ENCODE data around the gene GSS.

GSS gene
- 26.8 to 32.5 (median 29.1) reads per million in 4 donors for total RNA-seq

- DNase-seq, result peak; percentile 91 to 97 (median 95)
Measured at GRCh38 chr20:34955231-34956040, at the start of gene GSS, which contains the start of gene MYH7B. Gene GSS (minus strand): TSS chr20:34955806. CDS start chr20:34951852, 3,954 bp downstream. Gene MYH7B (plus strand): TSS chr20:34955868. CDS start chr20:34978006, 22,138 bp downstream.

GRCh38 chr20:35004749-35005462 is 49.3 kb upstream of the GSS start:
- peak in 1 of 5 donors; percentile 6 for DNase-seq

DNA sequence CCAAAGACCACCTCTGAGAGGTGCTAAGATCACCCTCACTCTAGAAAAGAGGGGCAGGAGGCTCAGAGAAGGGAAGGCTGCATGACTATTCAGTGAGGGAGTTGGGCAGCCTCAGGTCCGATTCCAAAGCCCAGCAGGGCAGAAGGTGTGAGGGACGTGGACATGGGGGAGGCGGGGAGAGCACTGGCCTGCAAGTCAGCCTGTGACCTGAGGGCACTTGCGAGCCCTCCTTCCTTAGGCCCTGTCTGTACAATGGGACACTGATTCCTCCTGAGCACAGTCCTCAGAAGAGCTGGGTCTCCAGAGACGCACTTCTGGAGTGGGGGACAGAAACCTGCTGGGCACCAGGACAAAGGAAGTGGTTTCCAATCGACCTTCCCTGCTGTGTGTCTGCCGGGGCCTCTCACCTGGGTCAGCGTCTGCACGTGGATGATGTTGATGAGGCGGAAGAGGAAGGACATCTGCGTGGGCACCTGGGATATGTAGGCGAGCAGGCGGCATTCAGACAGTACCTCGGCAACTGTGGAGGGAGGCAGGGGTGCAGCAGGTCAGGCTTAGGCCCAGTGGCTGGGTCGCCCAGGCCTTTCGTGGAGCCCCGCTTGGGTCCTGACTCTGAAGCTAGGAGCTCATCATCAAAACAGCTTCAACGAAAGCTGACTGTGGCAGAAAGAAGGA is 48.6 kb upstream of the GSS start:
- DNase-seq, result peak in 1 of 5 donors; percentile 1

DNA sequence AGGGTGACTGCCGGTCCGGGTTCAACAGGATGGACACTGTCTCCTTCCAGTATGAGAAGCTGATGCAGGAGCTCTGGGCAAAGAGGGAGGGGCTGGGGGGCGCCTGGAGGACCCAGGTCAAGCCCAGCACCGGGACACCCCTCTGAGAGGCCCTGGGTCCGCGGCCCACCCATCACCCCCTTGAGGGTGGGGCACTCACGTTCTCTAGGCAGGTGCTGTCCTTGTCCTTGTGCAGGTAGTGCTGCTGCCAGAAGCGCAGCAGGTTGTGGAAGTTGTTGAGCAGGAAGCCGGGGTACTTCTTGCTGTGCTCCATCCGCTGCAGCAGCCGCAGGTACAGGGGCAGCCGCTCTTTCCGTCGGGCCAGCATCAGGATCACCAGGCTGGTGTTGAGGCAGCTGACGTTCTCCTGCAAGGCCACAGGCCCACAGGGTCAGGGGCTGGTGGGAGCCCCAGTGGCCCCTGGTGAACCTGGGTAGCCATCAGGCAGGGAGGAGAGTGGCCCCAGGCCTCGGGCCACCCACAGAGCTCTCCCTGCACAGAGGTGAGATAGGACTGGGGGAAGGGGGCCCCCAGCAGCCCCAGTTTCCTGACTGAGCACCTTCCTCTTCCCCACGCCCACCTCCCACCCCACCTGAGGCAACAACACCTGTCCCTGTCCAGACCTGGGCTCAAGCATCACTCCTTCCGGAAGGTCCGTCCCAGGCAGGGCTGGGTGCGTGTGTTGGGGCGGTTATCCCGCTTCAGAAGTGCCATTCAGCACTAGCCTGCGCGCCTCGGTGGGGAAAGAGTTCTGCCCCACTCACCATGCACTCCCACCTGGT is 47.8 kb upstream of the GSS start:
- peak in 1 of 5 donors; percentile 8 for DNase-seq

- DNase-seq, result no peak
Measured at GRCh38 chr20:35002426-35003210, 47.0 kb upstream of the GSS start.

DNA sequence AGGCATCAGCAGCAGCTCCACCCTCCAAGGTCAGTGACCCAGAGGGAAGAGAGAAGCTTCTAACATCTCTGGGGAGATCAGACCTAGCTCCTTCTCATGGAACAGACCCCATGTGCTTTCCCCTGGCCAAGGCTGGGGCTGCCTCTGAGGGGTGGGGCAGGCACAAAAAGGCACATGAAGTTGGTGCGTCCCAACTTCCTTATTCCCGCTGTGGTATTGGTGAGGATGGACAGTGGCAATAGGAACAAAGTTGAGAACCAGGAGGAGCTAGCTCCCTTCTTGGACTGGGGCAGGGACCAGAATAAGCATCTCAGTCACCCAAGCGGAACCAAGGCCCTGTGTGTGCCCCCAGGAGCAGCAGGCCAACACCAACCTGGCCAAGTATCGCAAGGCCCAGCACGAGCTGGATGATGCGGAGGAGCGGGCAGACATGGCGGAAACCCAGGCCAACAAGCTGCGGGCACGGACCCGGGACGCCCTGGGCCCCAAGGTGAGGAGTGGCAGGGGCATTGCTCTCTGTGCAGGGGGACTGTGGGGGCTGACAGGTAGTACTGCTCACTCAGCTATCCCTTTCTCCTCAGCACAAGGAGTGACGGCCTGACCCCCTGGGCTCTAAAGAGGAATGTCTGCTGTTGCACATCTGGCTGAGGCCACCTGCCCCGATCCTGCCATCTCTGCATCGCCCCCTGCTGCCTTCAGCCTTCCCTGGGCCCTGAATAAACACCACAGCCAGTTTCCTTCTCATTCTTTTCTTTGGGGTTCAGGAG is 46.2 kb upstream of the GSS start:
- DNase-seq, result no peak

GRCh38 chr20:35000922-35001595 is 45.5 kb upstream of the GSS start:
- DNase-seq, result no peak

GRCh38 chr20:35000311-35000921 is 44.8 kb upstream of the GSS start:
- no peak for DNase-seq

DNA sequence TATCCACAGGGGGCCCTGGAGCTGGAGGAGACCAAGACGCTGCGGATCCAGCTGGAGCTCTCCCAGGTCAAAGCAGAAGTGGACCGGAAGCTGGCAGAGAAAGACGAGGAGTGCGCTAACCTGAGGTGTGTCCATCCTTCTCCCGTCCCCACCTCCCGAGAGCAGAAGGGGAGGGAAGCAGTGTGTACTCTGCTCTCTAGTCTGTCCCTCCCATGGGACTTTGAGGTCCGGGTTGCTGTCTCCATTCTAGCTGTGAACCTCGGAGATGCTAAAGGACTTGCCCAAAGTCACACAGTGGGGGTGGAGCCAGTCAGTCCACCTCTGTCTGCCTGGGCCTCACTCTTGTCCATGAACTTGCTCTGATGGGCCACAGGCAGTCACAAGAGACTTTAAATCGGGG is 44.2 kb upstream of the GSS start:
- DNase-seq, result no peak

DNA sequence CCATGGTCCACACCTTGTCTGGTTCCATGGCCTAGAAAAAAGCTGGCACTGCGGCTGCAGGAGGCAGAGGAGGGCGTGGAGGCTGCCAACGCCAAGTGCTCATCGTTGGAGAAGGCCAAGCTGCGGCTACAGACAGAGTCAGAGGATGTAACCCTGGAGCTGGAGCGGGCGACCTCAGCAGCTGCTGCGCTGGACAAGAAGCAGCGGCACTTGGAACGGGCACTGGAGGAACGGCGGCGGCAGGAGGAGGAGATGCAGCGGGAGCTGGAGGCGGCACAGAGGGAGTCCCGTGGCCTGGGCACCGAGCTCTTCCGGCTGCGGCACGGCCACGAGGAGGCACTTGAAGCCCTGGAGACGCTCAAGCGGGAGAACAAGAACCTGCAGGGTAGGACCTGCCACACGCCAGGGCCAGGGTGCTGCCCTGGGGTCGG is 43.4 kb upstream of the GSS start:
- no peak for DNase-seq

DNA sequence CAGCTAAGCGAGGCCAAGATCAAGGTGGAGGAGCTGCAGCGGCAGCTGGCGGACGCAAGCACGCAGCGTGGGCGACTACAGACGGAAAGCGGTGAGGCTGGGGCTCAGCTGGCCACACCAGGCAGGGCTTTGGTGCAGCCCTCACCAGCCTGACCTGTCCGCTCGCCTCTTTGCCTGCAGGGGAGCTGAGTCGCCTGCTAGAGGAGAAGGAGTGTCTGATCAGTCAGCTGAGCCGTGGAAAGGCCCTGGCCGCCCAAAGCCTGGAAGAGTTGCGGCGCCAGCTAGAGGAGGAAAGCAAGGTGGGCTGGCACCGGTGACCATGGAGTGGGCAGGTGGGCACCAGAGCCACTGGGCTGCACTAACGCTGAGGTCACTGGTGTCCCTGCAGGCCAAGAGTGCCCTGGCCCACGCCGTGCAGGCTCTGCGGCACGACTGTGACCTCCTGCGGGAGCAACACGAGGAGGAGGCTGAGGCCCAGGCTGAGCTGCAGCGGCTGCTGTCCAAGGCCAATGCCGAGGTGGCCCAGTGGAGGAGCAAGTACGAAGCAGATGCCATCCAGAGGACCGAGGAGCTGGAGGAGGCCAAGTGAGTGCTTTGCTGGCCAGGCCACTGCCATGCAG is 42.8 kb upstream of the GSS start:
- DNase-seq, result no peak

GRCh38 chr20:34997774-34998173 is 42.2 kb upstream of the GSS start:
- no peak for DNase-seq

DNA sequence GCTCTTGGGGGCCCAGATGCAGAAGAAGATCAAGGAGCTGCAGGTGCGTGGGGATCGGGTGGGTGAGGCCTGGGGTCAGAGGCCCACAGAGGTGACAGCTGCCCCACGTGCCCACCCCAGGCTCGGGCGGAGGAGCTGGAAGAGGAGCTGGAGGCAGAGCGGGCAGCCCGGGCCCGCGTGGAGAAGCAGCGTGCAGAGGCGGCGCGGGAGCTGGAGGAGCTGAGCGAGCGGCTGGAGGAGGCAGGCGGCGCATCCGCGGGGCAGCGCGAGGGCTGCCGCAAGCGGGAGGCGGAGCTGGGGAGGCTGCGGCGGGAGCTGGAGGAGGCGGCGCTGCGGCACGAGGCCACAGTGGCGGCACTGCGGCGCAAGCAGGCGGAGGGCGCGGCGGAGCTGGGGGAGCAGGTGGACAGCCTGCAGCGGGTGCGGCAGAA is 41.5 kb upstream of the GSS start:
- DNase-seq, result no peak

GRCh38 chr20:34996243-34997028 is 40.8 kb upstream of the GSS start:
- DNase-seq, result no peak

DNA sequence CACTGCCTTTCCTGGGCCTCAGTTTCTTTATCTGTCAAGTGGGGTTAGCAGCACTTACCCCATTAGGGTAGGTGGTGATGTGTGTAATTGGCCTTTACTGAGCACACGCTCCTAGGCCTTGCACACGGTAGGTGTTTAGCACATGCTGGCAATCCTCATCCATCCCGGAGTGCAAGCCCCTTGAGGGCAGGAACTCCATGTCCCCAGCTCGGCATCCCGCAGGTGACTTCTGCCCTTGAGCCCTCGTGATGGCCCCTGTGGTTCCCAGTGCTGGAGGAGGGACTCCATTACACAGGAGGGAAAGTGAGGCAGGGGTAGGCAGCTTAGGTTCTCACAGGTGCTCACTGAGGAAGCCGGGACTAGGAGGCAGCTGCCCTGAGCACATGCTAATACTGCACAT is 40.1 kb upstream of the GSS start:
- DNase-seq, result no peak

DNA sequence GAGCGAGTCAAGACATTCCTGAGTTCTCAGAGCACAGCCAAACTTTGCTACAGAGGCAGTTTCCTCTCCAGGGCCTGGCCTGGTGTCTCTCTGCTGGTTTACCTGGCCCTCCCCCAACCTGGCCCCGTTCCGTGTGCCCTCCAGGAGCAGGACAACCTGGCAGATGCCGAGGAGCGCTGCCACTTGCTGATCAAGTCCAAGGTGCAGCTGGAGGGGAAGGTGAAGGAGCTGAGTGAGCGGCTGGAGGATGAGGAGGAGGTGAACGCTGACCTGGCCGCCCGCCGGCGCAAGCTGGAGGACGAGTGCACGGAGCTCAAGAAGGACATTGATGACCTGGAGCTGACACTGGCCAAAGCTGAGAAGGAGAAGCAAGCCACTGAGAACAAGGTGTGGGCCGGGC is 39.6 kb upstream of the GSS start:
- no peak for DNase-seq

DNA sequence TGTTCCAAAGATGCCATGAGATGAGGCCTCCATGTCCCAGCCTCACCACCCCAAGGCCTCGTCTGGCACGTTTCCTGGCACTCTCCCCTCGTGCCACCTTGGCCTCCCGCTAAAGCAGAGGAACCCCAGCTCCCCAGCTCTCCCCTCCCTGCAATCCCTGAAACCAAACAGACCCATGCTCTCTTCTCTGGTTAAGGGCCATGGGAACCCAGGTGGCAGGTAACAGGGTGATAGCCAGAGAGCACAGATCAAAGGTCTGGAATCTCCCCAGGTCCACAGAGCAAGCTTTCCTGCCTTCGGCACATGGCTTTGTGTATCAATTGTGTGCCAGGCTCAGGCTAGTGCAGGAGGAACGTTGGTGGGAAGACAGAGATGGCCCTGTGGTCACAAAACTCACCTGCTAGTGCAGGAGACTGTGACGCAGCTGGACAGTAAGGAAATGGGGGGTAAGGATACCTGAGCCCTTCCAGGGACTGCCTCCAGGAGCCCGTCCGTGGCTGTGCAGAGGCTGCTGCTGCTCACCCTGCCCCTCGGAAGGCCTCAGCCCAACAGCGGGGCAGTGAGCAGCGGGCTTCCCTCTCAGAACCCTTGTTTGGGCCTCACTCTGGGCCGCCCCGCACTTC is 39.0 kb upstream of the GSS start:
- no peak for DNase-seq
